ENCODE data around the gene MUC2. TPM values are rescaled to one million over a fixed set of nuclear protein-coding genes. Genes with fewer than 3 reads are reported as not detected.

Gene MUC2
- total RNA-seq, 1 donor from 2014 or later = 0.26 TPM

- DNase-seq (ENCODE audit: low spot score) = no peak
Measured at GRCh38 chr11:1120532-1121330, 46.1 kb downstream of the MUC2 start.

- DNase-seq (ENCODE audit: low spot score) = no peak
Measured at GRCh38 chr11:1121331-1121812, 46.7 kb downstream of the MUC2 start.

- no peak for DNase-seq (ENCODE audit: low spot score)
Measured at GRCh38 chr11:1121813-1122663, 47.4 kb downstream of the MUC2 start.

GRCh38 chr11:1122664-1123002, 48.0 kb downstream of the MUC2 start:
- no peak for DNase-seq (ENCODE audit: low spot score)

- no peak for DNase-seq (ENCODE audit: low spot score)
Measured at GRCh38 chr11:1123970-1124369, 49.3 kb downstream of the MUC2 start.

Other genes with a start within 250 kb of the MUC2 start
- gene CRACR2B, start 247.0 kb upstream of the MUC2 start, total RNA-seq = 40.5 TPM
- gene CD151, start 241.9 kb upstream of the MUC2 start, total RNA-seq = 442 TPM
- 108 TPM for gene POLR2L, start 232.3 kb upstream of the MUC2 start, total RNA-seq
- gene TSPAN4, start 232.0 kb upstream of the MUC2 start, total RNA-seq = 34.6 TPM
- gene CHID1, start 164.1 kb upstream of the MUC2 start, total RNA-seq = 101 TPM
- 91.8 TPM for gene AP2A2, start 149.0 kb upstream of the MUC2 start, total RNA-seq
- 173 TPM for gene MUC6, start 38.2 kb upstream of the MUC2 start, total RNA-seq
- 18.6 TPM for gene MUC5AC, start 83.1 kb downstream of the MUC2 start, total RNA-seq
- gene MUC5B, start 148.2 kb downstream of the MUC2 start, total RNA-seq = 8,095 TPM
- 139 TPM for gene TOLLIP, start 234.8 kb downstream of the MUC2 start, total RNA-seq

Data from mucosa of gallbladder (tissue), 1 donor.